Stimulated activated CD8-positive, alpha-beta memory T cell treated with anti-CD3 and anti-CD28 coated beads, Interleukin-4, amount 100 ng/mL, for 1 hour (primary cell): ENCODE measurements around the gene URB1.
"Not testable (repeated sequence)": the region's sequence is repeated elsewhere in the genome, so short reads cannot be mapped to it uniquely, and the experiment has no call there.

ENCODE experiments used
- DNase-seq, 2 donors: peaks; one replicate each; pipeline ENCODE4 v3.0.0-alpha.2; 2020; ENCODE audit warnings: low read depth in 2 of 2, low spot score in 1 of 2

The URB1 gene

GRCh38 chr21:32300117-32300681 lies 92.6 kb downstream of the URB1 start:
- DNase-seq: no peak

GRCh38 chr21:32299695-32300094 lies 93.1 kb downstream of the URB1 start:
- DNase-seq: no peak

DNA sequence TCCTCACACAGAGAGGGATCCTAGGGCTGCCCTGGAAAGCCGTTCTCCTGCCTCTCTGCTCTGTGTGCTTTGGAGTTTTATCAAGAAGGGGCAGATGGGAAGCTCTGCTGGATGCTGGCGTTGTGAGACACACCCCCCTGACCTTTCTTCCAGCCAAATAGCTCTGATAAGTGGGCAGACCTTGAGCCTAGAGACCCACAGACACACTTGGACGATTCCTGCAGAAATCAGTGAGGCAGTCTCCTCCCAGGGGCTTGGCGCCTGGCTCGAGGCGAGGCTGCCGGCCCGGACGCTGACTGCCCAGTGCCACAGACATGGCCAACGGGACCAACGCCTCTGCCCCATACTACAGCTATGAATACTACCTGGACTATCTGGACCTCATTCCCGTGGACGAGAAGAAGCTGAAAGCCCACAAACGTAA lies 94.1 kb downstream of the URB1 start, which contains the start of gene MRAP:
Gene MRAP, plus strand, starts transcription at position 198 of the 424 bp plus-strand sequence. Its CDS starts 117 bp downstream, at position 315.
- no peak for DNase-seq

DNA sequence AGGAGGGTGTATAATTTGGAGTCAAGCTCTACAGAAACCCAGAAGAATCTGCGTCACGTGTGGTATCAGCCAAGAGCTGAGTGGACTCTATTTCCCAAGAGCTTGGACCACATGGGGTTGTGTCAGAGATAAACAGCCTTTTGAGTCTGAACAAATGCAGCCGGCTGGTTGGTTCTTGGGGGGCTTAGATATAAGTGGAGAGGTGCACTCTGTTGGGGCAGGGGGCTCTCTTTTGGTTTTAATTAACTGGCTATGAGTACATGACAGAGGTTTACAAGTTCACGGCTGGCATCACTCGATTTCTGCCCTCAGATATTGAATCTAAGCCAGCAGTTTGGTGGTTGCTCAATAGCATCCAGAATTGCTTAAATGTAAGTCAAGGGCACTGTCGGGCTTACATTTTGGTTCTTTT lies 94.7 kb downstream of the URB1 start:
- DNase-seq: no peak

DNA sequence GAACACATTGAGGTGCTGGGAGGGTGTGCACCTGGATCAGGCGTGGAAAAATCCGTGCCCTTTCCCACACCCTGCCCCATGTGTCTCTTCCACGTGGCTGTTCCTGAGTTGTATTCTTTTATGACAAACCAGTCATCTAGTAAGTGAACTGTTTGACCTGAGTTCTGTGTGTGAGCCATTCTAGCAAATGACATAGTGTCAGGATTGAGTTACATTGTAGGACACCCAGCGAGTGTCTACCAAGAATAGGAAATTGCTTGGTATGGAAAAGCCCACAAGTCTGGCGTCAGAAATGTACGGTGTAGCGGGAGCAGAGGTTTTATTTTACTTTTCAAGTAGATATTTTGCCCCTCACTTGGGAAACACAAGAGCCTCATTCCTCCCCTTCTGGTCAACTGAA lies 95.4 kb downstream of the URB1 start:
- no peak for DNase-seq

GRCh38 chr21:32285476-32285875 lies 107.3 kb downstream of the URB1 start:
- DNase-seq: no peak

GRCh38 chr21:32282992-32283391 lies 109.8 kb downstream of the URB1 start:
- DNase-seq: no peak

DNA sequence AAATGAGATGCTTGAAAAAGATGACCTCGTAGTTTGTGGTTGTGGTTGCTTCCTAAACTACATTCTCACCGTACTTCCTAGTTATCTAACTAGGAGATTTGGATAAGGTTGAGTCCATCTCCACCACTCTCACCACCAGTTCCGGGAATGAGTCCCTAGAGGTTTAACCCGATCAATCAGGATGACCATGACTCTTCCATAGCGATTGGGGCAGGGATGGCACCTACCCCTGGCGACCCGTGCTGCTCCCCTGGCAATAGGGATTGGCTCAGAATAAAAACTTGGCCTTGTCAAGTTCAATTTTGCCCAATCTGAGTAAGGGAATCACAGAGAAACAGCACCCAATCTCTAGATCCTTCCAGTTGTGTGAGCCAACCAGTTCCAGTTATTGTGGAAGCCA lies 111.3 kb downstream of the URB1 start:
- no peak for DNase-seq

- no peak for DNase-seq
Measured at GRCh38 chr21:32279377-32279680, 113.5 kb downstream of the URB1 start.

DNA sequence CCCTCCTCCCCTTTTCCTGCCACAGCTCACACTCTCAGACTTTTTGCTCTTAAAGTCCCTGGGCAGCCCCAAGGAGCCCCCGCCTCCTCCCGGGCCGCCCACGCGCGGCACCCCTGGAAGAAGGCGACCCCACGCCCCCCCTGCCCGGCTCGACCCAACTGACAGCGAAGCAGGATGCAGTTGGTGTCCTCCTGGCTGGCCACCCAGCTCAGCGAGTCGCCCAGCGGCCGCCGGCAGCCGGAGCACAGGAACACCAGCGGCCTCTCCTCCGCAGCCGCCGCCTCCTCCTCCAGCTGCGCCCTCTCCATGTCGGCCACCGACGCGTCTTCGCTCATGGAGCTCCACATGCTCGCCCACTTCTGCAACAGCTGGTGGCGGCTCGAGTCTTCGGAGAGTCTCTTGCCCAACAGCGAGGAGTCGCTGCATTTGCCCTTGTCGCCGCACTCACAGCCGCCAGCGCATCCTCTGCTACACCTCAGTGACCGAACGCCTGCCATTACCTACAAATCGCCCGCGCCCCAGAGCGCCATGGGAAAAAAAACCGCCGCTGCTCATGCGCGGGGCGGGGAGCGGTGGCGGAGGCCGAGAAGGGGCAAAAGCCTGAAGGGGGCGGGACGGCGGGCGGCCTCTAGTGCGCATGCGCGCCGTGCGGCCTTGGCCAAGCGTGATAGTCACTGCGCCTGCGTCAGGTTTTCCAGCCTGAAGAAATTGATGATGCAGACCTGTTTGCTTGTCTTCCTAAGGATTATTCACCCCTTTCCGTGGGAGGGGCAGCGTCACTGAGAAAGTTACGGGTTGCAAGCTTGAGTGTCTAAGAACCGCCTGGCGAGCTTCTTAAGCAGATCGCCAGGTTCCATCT lies 114.1 kb downstream of the URB1 start, which contains the start of gene MIS18A:
Gene MIS18A, minus strand, starts transcription at position 532 of the 859 bp plus-strand sequence. Its CDS starts 35 bp downstream, at position 497.
- peak; percentile 96 to 97 for DNase-seq

DNA sequence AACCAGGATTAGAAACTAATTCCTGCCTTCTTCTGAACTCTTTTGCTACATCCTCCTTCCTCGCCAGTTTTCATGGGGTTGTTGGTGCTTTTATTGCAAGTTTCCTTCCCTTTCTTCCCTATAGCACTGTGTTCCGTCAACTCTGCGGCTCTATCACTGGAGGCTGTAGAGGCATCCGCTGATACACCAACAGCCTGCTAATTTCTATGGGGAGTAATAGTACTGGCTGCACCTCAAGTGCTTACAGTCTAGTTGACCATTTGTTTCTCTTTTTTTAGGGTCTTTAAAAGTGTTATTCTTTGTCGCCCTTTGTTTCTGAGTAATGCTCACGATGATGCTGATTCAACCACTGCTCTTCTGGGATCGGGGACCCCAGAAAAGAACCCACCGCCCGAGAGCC lies 114.7 kb downstream of the URB1 start:
- DNase-seq: no peak

GRCh38 chr21:32276671-32277070 lies 116.1 kb downstream of the URB1 start:
- DNase-seq: no peak

- no peak for DNase-seq
Measured at GRCh38 chr21:32270748-32271147, 122.1 kb downstream of the URB1 start.

- not testable (repeated sequence) for DNase-seq
Measured at GRCh38 chr21:32265321-32265720, 127.5 kb downstream of the URB1 start.

GRCh38 chr21:32261929-32262328 lies 130.9 kb downstream of the URB1 start:
- no peak for DNase-seq
